Measurements from ENCODE around the gene DGKD. TPM values are rescaled to one million over a fixed set of nuclear protein-coding genes. Genes with fewer than 3 reads are reported as not detected.
"Not testable (repeated sequence)": the region's sequence is repeated elsewhere in the genome, so short reads cannot be mapped to it uniquely, and the experiment has no call there.

DGKD gene, protein sequence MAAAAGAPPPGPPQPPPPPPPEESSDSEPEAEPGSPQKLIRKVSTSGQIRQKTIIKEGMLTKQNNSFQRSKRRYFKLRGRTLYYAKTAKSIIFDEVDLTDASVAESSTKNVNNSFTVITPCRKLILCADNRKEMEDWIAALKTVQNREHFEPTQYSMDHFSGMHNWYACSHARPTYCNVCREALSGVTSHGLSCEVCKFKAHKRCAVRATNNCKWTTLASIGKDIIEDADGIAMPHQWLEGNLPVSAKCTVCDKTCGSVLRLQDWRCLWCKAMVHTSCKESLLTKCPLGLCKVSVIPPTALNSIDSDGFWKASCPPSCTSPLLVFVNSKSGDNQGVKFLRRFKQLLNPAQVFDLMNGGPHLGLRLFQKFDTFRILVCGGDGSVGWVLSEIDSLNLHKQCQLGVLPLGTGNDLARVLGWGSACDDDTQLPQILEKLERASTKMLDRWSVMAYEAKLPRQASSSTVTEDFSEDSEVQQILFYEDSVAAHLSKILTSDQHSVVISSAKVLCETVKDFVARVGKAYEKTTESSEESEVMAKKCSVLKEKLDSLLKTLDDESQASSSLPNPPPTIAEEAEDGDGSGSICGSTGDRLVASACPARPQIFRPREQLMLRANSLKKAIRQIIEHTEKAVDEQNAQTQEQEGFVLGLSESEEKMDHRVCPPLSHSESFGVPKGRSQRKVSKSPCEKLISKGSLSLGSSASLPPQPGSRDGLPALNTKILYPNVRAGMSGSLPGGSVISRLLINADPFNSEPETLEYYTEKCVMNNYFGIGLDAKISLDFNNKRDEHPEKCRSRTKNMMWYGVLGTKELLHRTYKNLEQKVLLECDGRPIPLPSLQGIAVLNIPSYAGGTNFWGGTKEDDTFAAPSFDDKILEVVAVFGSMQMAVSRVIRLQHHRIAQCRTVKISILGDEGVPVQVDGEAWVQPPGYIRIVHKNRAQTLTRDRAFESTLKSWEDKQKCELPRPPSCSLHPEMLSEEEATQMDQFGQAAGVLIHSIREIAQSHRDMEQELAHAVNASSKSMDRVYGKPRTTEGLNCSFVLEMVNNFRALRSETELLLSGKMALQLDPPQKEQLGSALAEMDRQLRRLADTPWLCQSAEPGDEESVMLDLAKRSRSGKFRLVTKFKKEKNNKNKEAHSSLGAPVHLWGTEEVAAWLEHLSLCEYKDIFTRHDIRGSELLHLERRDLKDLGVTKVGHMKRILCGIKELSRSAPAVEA
- total RNA-seq: 6.7 TPM

DNA sequence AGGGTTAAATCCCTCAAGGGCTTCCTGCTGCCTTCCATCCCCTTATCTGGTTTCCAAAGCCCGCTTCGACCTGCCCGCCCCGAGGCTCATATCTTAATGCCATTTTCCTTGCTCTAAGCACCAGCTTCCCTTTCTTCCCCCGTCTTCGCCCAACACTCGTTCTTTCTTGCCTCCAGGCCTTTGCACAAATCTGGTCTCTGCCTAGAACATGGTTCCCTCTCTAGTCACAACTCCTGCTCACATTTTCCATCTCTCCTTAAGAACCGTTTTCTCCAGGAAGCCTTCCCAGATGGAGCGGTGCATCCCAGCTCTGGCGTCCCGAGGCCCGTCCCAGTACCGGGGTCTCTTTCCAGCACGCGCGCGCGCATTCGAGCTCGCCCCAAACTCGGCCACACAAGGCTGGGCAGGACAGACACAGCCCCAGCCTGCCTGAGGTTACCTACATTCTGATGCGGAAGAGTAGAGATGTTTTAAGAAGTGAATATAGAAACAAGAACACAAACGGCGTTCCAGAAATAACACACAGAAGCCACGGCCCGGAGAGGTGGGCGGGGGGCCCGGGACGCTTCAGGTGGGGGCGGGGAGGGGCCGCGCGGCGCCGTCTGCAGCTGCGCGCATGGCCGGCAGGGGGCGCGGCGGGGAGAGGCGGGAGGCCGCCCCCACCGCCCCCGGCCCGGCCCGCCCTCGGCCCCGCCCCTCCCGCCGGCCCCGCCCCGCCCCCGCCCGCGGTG is at the start of gene DGKD:
TSS of gene DGKD (plus strand) at position 726 of the 731 bp plus-strand sequence. CDS start 25 bp downstream, outside the sequence.
- ATAC-seq: peak; percentile 84

- no peak for ATAC-seq
Observed at GRCh38 chr2:233307565-233307964, 46.7 kb upstream of the DGKD start, which contains the start of gene SAG. Gene SAG (plus strand): TSS chr2:233307816. CDS start chr2:233309190, 1,374 bp downstream.

DNA sequence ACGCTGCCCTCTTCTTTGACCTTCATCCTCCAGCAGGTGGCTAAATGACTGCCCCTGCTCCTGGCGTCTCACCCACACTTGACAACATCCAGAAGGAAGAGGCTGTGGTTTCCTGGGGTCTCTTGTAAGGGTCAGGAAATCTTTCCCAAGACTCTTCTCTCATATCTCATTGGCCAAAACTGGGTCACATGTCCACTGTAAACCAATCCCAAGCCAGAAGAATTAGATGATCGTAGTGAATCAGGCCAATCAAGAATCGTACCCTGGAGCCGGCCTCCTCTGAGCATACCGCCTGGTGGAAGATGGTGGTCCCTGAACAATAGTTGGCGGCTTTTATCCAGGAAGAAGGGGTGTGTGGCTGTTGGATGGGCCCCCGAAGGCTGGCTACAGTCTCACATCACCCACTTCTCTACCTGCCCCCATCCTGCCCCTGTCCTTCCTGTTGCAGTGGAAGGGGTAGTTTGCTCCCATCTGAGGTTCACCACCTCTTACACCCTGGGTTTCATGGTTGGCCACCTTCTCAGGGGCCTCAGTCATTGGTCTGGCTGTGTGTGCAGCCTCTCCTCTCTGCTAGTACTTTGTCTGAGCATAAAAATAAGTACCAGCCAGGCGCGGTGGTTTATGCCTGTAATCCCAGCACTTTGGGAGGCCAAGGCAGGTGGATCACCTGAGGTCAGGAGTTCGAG is 42.9 kb upstream of the DGKD start:
- ATAC-seq: no peak

DNA sequence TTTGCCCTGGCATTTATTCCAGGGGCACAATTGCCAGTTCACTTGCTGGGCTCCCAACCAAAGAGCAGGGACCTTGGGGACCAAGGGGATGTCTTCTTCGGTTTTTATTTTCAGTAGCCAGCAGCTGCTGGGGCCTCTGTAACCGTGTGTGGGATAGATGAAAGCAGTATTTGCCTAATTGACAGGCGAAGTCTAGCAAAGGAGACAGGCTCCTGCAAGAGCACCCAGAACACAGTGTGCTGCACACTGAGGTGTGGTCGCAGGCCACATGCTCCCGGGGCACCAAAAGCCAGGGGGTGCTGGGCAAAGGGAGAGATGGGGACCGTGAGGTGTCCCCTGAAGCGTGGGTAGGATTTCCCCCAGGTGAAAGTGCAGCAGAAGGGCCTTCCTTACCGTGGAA is 41.4 kb upstream of the DGKD start:
- ATAC-seq: no peak

DNA sequence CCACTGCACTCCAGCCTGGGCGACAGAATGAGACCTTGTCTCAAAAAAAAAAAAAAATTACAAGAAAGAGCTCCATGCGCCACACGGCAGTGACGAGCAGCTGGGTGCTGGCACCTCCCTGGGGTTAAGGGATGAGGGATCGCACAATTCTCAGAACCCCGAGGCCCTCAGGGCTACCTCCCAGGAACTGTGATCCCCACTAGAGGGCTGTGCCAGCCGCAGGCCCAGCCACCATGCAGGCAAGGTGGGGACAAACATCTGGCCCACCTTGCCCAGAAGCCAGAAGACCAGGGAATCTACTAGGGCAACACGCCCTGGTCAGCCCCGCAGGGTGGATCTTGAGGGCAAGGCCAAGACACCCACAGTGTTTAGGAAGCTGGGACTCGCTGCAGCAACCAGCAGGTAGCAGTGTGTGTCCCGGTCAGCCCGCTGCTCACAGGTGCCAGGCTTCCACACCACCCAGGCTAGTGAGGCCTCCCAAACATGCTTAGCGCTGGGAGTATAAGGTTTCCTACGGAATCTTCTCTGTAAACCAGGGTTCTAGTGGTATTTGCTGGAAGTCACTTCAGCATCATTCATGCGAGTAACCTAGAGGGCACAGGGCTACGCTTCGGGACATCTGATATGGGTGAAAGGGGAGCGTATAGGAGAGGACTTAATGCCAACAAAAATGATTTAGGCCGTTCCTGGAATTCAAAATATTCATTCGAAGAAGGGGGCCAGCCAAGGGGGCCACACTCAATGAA is 39.9 kb upstream of the DGKD start:
- no peak for ATAC-seq

GRCh38 chr2:233317196-233317943 is 36.9 kb upstream of the DGKD start:
- ATAC-seq: no peak

GRCh38 chr2:233319256-233319655 is 35.0 kb upstream of the DGKD start:
- no peak for ATAC-seq

- no peak for ATAC-seq
Observed at GRCh38 chr2:233320470-233320869, 33.8 kb upstream of the DGKD start.

GRCh38 chr2:233321166-233321565 is 33.1 kb upstream of the DGKD start:
- no peak for ATAC-seq

DNA sequence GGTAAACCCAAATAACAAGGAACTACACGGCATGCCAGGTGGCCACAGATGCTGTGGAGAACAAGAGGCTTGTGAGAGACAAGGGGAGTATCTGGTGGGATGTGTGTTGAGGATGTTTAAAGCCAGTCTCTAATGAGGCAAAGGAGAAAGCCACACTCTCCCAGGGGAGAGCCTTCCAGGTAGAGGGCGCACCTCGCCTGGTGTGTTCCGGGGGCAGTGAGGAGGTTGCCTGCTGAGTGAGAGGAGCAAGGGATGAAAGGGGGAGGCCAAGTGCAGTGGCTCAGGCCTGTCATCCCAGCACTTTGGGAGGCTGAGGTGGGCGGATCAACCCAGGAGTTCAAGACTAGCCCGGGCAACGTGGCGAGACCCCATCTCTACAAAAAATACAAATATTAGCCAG is 30.4 kb upstream of the DGKD start:
- ATAC-seq: no peak

GRCh38 chr2:233325256-233325655 is 29.0 kb upstream of the DGKD start:
- no peak for ATAC-seq

DNA sequence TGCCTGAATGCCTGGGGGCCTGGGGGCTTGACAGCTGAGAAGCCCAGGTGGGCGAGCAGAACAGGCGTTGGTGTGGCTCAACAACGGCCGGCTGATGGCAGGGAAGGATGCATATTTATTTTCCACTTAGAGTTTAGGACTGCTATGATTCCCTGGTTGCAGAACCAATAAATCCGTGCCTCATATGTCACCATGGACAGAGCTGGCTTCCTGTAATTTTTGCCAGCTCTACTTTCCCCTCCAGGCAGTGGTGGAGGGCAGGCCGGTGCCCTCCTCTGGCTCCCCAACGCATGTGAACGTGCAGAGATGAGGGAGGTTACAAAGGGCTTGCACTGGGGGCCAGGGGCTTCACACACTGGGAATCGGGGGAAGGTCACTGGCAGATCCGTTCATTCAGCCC is 28.5 kb upstream of the DGKD start:
- no peak for ATAC-seq

GRCh38 chr2:233326500-233326899 is 27.8 kb upstream of the DGKD start:
- no peak for ATAC-seq

GRCh38 chr2:233328922-233329321 is 25.4 kb upstream of the DGKD start:
- no peak for ATAC-seq

DNA sequence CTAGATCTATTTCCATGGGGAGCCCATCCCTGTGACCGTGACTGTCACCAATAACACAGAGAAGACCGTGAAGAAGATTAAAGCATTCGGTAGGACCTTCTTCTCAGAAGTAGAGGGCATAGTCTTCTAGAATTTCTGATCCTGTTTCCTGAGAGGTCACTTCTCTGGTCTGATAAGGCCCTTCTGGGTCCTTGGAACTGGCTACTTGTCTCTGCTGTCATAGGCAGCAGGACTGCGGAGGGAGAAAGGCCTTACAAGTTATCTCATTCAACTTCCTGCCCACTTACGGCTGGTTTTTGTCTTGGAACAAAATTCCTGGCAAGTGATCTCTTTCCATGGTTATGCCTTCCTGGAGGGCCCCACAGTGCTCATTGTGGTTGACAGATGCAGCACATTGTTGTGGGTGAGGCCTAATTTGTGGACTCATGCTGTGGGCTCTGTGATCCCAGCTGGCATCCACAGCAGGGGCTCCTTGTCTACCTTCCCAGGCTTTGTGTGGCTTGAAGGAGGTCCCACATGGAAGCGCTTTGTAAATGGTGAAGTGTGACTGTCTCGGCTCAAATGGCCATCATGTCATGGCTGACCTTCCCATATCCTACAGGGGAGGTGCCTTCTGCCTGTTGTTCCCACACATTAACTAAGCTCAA is 24.7 kb upstream of the DGKD start:
- ATAC-seq: no peak

DNA sequence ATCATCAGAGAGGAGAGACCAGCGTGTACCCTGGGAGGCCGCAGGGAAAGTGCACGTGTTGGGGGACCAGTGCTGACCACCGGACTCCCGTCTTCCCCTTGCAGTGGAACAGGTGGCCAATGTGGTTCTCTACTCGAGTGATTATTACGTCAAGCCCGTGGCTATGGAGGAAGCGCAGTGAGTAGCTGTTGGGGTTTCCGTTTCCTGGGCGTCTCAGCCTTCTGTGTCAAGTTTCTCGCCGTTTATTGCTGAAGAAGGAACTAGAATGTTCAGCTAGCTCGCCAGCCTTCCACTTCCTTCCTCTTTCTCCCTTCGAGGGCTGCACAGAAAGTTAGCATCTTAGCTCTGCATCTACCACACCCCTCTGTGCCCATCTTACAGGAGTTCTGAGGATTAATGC is 22.8 kb upstream of the DGKD start:
- peak; percentile 65 for ATAC-seq

DNA sequence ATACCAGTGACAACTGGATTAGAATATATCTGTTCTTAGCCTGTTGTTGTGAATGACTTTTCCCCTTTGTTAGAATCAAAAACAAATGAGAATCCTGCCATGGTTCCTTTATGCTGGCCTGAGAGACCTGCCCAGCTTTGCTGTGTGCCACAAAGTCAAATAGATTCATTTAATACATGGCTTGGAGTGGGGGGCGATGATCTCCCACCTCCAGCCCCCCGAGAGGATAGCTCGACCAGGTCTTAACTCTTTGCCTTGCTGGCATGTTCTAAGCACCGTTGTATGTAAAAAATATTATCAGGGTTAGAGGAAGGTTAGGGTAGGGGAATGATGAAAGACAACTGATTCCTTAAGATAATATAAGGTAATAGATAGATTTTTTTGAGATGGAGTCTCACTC is 22.2 kb upstream of the DGKD start:
- ATAC-seq: no peak

DNA sequence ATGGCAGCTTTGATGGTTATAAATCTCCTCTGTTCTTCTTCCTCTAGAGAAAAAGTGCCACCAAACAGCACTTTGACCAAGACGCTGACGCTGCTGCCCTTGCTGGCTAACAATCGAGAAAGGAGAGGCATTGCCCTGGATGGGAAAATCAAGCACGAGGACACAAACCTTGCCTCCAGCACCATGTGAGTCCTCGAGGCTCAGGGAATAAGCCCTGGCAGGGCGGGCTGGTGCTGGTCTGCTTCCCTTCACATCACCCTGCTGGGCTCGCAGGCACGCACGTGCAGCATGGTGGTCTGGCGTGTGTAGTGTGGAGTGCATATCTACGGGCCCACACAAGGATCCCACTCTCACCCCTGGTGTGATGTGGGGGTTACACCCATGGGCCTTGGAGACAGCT is 19.4 kb upstream of the DGKD start:
- ATAC-seq: no peak

DNA sequence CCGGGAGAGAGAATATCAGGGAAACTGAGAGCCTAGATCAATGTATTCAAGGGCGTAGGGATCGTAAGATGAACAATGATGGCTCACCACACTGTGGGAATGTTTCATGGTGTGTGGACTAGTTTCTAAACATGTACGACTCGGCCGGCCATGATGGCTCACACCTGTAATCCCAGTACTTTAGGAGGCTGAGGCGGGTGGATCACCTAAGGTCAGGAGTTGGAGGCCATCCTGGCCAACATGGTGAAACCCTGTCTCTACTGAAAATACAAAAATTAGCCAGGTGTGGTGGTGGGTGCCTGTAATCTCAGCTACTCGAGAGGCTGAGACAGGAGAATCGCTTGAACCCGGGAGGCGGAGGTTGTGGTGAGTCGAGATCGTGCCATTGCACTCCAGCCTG is 18.2 kb upstream of the DGKD start:
- not testable (repeated sequence) for ATAC-seq

GRCh38 chr2:233336541-233336940 is 17.8 kb upstream of the DGKD start:
- ATAC-seq: no peak
